Left cardiac atrium (tissue), 4 donors: ENCODE measurements around the gene RHBDL3. TPM values are rescaled to one million over a fixed set of nuclear protein-coding genes. Genes with fewer than 3 reads are reported as not detected.
A peak's percentile ranks its signal among the peaks of the same experiment; 100 is the strongest.
"Not testable (repeated sequence)": the region's sequence is repeated elsewhere in the genome, so short reads cannot be mapped to it uniquely, and the experiment has no call there.

Experiments
- ATAC-seq, 2 donors: fragments of 200-7000 bp; cut with Tn5 transposase; one replicate each; pipeline ENCODE4 v1.9.1; 2020; ENCODE audit warnings: mild to moderate bottlenecking in 2 of 2, moderate library complexity in 2 of 2
- DNase-seq: peaks from one replicate; pipeline ENCODE4 v3.0.0-alpha.2; 2020
- intact Hi-C, 2 donors: fragments of 100-400 bp; cut with DNase I; formaldehyde crosslinking; loops; one replicate each; pipeline versions ENCODE4 v1.14.1 to v1.15.1; 2022 to 2023
- microRNA-seq, 2 donors: library from miRNA; unstranded; fragments of <30 nt; microRNA quantifications; one replicate each; pipeline ENCODE4 v1.2.0, GENCODE V29; 2020
- total RNA-seq, 2 donors: library from RNA; stranded (reverse); fragmentation: NEBNext Ultra II Directional; extraction: Animal tissue kit (Norgen Biotek cat#: 25700); gene quantifications; one replicate each; pipeline ENCODE4 v1.2.1, GENCODE V29; 2021
- donor health status: DM: no; HTN: yes; CAD: no.
- donor health status: DM: no; HTN: yes; CAD: no; lungs with severe emphysema.
- donor health status: DM: yes; HTN: yes; CAD: no.
- donor health status: Dilated cardiomyopathy.

The RHBDL3 gene
- total RNA-seq, 2 donors from 2014 or later, result 15.0 to 23.2 TPM

DNA sequence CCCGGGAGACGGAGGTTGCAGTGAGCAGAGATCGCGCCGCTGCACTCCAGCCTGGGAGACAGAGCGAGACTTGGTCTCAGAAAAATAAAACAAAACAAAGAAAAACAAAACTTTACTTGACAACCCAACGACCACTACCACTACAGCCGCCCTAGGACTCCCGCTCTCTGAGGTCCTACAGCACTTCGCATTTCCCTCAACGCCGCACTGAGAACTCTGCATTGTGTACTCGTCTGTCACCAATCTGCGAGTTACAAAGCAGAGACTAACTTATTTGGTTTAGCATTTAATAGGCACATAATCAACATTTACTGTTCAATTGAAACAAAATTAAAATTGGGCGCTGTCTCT lies 83.8 kb downstream of the RHBDL3 start:
- ATAC-seq (peak in 1 of 2 donors; percentile 13), DNase-seq (no peak)
- intact Hi-C loops, result no loop called here

DNA sequence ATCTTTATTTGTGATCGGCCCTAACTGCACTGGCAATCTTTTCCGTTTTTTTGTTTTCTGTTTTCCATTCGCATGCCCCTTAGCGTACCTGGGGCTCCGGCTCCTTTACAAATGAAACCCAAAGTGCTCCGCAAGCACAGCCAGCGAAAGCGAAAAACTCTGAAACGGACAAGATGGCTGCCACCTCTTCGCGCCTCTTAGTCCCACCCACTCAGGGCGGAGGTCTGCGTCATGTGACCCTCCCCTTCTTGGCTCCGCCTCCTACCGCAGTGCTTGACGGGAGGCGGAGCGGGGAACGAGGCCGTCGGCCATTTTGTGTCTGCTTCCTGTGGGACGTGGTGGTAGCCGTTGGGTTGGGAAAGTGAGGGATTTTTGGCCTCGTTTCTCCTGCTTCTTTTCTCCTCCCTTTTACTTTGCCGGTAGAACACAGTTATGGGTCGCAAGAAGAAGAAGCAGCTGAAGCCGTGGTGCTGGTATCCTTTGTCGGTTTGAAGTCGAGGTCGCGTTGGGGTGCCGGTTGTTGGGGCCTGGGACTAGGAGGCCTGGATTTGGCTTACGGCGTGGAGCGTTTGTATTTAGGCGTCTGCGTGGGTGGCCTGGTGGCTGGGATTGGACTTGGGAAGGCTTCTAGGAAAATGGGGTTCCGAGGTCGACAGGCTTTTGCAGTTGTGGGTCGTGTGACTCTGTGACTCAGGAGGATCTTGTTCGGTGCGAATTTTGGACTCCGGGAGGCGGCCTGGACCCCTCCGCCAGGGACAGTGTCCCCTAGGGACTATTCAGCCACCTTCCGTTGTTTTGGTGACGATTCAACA lies 84.4 kb downstream of the RHBDL3 start, which contains the start of gene ZNF207:
ZNF207 (plus strand) TSS at position 304 of the 812 bp plus-strand sequence; CDS start at position 433, 129 bp downstream.
- intact Hi-C loops, result no loop called here
- DNase-seq (peak; percentile 97), ATAC-seq (peak; percentile 99 to 100)

DNA sequence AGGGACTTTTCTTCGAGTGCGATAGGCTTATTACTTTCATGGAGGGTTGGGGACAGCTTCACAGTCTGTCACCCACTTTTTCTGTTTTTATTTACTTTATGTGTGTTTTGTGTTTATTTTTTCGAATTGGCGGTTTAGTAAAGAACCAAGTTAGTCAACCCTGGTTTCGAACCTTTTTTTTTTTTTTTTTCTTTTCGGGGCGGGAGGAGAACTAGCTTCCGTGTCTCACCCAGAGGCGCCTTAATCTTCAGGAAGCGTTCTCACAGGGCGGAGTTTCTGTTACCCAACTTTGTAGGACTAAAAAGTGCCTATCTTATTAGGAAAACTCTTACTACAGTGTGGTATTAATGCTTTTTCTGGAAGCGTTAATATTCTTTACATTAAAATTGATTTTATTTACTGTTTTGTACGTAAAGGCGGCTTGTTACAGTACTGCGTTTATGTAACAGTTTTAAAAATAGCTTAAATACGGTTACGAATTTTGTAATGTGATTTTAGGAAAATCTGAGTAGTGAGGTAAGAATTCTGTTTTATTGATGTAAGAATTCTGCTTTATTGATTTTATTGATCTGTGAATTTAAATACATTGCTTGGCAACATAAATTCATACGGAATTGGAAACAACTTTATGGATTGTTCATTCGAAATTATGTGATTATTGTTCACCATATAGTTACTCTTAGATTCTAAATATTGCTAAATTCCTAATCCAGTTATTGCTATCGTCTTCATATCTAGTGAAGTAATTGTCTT lies 85.2 kb downstream of the RHBDL3 start:
- intact Hi-C loops, result no loop called here
- ATAC-seq (peak; percentile 60 to 70), DNase-seq (peak; percentile 59)

DNA sequence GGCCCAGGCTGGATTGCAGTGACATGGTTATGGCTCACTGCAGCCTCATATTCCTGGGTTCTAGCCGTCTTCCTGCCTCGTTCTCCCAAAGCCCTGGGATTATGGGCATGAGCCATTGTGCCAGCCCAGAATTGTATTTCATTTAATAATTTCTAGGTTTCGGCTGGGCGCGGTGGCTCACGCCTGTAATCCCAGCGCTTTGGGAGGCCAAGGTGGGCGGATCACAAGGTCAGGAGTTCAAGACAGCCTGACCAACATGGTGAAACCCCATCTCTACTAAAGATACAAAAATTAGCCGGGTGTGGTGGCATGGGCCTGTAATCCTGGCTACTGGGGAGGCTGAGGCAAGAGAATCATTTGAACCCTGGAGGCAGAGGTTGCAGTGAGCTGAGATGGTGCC lies 87.1 kb downstream of the RHBDL3 start:
- intact Hi-C loops, DNase-seq, ATAC-seq: not testable (repeated sequence)

DNA sequence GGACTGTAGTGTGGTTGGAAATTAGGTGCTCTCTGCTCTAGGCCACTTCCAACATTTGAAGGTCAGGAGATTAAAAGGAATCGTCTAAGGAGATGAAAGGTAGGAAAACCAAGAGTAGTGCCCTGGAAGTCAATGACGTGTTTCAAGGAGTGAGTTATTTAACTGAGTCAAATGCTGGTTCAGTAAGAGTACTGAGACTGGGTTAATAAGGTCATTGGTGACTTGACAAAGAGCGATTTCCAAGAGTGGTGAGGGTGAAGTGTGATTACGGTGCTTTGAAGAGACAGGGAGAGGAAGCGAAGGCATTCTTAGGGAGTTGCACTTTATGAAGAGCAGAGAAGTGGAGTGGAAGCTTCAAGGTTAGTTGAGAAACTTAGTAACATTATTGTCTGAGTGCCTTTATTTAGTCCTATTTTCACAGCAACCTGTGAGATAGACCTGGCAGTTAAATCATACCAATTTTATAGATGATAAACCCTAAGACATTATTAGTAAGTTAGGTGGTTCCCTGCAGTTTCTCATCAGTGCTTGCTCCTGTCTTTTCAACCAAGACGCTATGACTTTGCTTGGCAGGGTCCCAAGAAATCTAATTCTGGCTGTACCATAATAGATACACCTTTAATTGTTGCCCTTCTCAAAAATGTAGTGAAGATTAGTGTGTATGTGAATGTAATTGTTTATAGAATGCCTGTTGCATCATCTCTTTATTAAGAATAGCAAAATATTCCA lies 90.2 kb downstream of the RHBDL3 start:
- intact Hi-C loops, result no loop called here
- ATAC-seq, result no peak
- no peak for DNase-seq

DNA sequence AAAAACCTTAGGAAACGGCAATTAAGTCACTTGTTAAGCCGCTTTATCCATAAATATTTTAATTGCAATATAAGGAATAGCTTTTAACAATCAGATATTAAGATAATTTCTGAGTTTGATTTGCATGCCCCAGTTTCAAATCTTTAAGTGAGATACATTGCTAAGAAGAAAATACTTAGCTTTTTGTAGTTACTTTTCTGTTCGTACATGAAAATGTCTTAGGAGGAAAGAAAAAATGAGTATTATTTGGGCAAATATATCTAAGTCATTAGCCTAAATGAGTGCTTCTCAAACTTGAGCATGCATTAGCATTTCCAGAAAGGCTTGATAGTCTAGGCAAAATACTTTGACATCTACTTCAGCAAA lies 90.7 kb downstream of the RHBDL3 start:
- intact Hi-C loops, result no loop called here
- no peak for ATAC-seq
- no peak for DNase-seq

DNA sequence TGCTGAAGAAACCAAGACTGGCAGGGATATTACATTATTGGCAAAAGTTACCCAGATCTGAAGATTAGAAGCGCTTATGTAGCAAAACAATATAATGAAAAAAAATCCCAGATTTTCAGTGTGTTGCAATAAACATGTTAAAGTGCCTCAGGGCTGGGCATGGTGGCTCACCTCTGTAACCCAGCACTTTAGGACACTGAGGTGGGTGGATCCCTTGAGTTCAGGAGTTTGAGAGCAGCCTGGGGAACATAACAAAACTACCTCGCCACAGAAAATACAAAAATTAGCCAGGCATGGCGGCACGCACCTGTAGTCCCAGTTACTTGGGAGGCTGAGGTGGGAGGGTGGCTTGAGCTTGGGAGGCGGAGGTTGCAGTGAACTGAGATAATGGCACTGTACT lies 91.1 kb downstream of the RHBDL3 start:
- intact Hi-C loops, result no loop called here
- no peak for DNase-seq
- no peak for ATAC-seq

DNA sequence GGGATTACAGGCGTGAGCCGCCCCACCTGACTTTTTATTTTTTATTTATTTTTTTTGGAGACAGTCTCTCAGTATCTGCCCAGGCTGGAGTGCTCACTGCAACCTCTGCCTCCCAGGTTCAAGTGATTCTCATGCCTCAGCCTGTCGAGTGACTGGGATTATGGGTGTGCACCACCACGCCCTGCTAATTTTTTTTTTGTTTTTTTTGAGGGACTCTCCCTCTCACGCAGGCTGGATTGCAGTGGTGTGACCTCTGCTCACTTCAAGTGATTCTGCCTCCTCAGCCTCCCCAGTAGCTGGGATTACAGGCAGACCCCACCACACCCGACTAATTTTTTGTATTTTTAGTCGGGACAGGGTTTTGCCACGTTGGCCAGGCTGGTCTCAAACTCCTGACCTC lies 92.0 kb downstream of the RHBDL3 start:
- ATAC-seq, result no peak

DNA sequence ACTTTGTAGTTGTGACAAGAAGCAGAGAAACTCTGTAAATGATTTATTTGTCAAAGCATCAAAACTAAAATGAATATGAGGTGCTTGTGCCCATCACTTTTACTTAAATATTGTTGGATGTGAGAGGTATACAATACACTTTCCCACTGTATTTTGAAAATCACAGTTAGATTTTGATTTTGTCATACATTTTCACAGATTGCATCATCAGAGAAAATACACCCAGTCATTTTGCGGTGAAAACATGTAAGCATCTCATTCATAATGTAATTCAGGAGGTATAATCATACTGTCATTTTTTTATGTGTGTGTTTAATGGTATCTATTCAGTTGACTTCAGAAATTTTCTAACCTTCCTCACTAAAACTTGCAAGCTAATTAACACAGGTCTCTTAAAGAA lies 95.6 kb downstream of the RHBDL3 start:
- ATAC-seq, result no peak
- intact Hi-C loops, result no loop called here
- DNase-seq, result no peak

More for the DNA sequence above, 92.0 kb downstream of the RHBDL3 start:
- intact Hi-C loops, result no loop called here
- no peak for DNase-seq

DNA sequence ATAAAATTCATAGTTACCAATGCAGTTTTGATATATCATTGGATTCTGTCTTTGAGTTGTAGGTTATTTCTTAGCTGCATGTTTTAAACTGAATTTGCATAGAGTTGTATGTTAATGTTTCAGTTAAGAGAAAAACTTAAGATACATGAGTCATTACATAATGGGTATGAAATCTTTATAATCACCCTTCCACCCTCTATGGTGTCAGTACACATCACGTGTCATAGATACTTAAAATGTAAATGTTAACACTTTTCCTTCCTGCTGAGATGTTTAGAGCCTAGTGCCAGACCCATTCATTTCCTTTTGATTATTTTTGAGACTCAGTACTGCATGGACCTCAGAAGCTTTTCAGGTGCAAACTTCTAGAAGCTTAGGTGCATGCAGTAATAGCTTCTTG lies 104.8 kb downstream of the RHBDL3 start:
- DNase-seq, result no peak
- no peak for ATAC-seq
- intact Hi-C loops, result no loop called here

Small RNA genes lying within 50 kb of the gene (microRNA-seq; reads per million reads assigned to microRNA genes)
- gene MIR632, result 0 to 0.27 reads per million in 2 donors

Other genes with a start within 250 kb of the RHBDL3 start
- gene RHOT1, start 123.3 kb upstream of the RHBDL3 start, total RNA-seq, result 10 to 100 TPM; 47.2 to 48.9 TPM
- gene C17orf75, start 76.3 kb downstream of the RHBDL3 start, total RNA-seq, result 10 to 100 TPM; 15.0 to 16.4 TPM
- 100 to 1,000 TPM in 1 of 2 donors, 10 to 100 TPM in 1; 69.7 to 109 TPM for gene ZNF207, start 84.3 kb downstream of the RHBDL3 start, total RNA-seq
- gene PSMD11, start 178.7 kb downstream of the RHBDL3 start, total RNA-seq, result 10 to 100 TPM; 53.4 to 82.2 TPM
- gene CDK5R1, start 221.2 kb downstream of the RHBDL3 start, total RNA-seq, result 1 to 10 TPM; 1.4 to 1.7 TPM